NCI-H82 treated with DMSO at 0.1 percent for 48 hours (cell line): ENCODE results near the gene DLL3.

ENCODE experiments used
- DNase-seq: peaks from one replicate; lab custom pipeline; 2025; ENCODE audit not compliant: unreplicated experiment; lab: John Stamatoyannopoulos, UW

DLL3 gene

GRCh38 chr19:39550197-39550596 is 51.5 kb downstream of the DLL3 start:
- no peak for DNase-seq

GRCh38 chr19:39553082-39553652 is 54.4 kb downstream of the DLL3 start:
- DNase-seq, result no peak

- no peak for DNase-seq
Observed at GRCh38 chr19:39554701-39555311, 56.1 kb downstream of the DLL3 start.

GRCh38 chr19:39555883-39556282 is 57.1 kb downstream of the DLL3 start:
- DNase-seq, result no peak
